ENCODE results near the gene MTG2.

MTG2 gene

GRCh38 chr20:62222972-62223371 lies 40.1 kb downstream of the MTG2 start:
- no peak for DNase-seq

GRCh38 chr20:62223571-62223970 lies 40.7 kb downstream of the MTG2 start:
- no peak for DNase-seq

GRCh38 chr20:62224113-62224855 lies 41.5 kb downstream of the MTG2 start:
- DNase-seq, result no peak

- DNase-seq, result no peak
Observed at GRCh38 chr20:62225026-62225425, 42.2 kb downstream of the MTG2 start.

GRCh38 chr20:62225820-62226635 lies 43.2 kb downstream of the MTG2 start:
- no peak for DNase-seq

GRCh38 chr20:62226707-62227590 lies 44.1 kb downstream of the MTG2 start:
- DNase-seq, result no peak

- no peak for DNase-seq
Observed at GRCh38 chr20:62227591-62227976, 44.8 kb downstream of the MTG2 start.

GRCh38 chr20:62227977-62228958 lies 45.4 kb downstream of the MTG2 start:
- no peak for DNase-seq

GRCh38 chr20:62228982-62229545 lies 46.2 kb downstream of the MTG2 start:
- DNase-seq, result no peak

- DNase-seq, result no peak
Observed at GRCh38 chr20:62229667-62230066, 46.8 kb downstream of the MTG2 start.

GRCh38 chr20:62230276-62230675 lies 47.4 kb downstream of the MTG2 start:
- no peak for DNase-seq

GRCh38 chr20:62230696-62231095 lies 47.9 kb downstream of the MTG2 start:
- DNase-seq, result no peak

GRCh38 chr20:62231292-62231691 lies 48.5 kb downstream of the MTG2 start:
- DNase-seq, result no peak

- DNase-seq, result no peak
Observed at GRCh38 chr20:62232194-62232593, 49.4 kb downstream of the MTG2 start.

- no peak for DNase-seq
Observed at GRCh38 chr20:62232770-62233645, 50.2 kb downstream of the MTG2 start.

GRCh38 chr20:62233684-62234083 lies 50.9 kb downstream of the MTG2 start:
- no peak for DNase-seq

GRCh38 chr20:62234339-62234738 lies 51.5 kb downstream of the MTG2 start:
- DNase-seq, result no peak

- DNase-seq, result no peak
Observed at GRCh38 chr20:62235001-62235776, 52.4 kb downstream of the MTG2 start.

- no peak for DNase-seq
Observed at GRCh38 chr20:62235777-62236157, 52.9 kb downstream of the MTG2 start.

- no peak for DNase-seq
Observed at GRCh38 chr20:62236200-62236599, 53.4 kb downstream of the MTG2 start.

All from CD4-positive, alpha-beta T cell treated with Interferon gamma for 1 hour (primary cell).